ENCODE measurements around the gene MDP1.

DNA sequence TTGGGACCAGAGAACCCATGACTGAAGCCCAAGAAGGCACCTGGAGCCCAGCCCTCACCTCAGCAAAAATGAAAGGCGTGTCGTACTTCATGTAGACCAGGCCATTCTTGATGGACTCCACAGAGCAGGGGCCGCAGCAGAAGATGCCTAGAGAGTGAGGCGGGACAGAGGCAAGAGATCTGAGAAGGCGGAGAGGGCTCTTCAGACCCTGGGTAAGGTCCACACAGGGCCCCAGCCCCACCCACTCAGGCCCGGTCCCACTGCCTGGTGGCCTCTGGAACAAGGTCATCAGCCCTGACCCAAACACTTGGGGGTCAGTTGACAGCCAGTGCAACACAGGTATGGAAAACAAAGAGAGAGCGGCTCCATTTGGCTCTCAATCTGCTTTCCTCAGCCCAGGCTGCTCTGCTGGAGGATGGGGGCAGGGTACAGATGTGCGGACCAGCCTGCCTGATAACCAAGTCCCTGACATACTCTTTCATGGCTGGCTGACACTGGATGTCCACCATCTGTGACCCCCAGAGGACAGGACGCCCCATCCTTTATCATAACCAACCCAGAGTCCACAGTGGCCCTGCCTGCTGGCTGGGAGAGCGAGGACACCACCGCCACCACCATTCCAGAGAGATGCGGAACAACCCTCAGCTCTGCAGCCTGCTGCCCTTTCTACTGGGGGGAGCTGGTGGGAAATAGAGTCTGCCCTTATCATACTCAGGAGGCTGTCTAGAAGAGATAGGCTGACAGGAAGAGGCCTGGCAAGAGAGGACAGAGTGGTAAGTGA lies 40.3 kb upstream of the MDP1 start:
- TF ChIP-seq, protein P1, sequence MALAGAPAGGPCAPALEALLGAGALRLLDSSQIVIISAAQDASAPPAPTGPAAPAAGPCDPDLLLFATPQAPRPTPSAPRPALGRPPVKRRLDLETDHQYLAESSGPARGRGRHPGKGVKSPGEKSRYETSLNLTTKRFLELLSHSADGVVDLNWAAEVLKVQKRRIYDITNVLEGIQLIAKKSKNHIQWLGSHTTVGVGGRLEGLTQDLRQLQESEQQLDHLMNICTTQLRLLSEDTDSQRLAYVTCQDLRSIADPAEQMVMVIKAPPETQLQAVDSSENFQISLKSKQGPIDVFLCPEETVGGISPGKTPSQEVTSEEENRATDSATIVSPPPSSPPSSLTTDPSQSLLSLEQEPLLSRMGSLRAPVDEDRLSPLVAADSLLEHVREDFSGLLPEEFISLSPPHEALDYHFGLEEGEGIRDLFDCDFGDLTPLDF (CRISPR knock-in tag; IDR thresholded peaks at IDR 0.05), result no peak
- no peak for TF ChIP-seq CTCF (IDR thresholded peaks at IDR 0.05)
- TF ChIP-seq ATF3 (CRISPR knock-in tag; conservative IDR thresholded peaks at IDR 0.05), result no peak
- no peak for TF ChIP-seq USF1 (CRISPR knock-in tag; IDR thresholded peaks at IDR 0.05)
- TF ChIP-seq, protein P2, sequence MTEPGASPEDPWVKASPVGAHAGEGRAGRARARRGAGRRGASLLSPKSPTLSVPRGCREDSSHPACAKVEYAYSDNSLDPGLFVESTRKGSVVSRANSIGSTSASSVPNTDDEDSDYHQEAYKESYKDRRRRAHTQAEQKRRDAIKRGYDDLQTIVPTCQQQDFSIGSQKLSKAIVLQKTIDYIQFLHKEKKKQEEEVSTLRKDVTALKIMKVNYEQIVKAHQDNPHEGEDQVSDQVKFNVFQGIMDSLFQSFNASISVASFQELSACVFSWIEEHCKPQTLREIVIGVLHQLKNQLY (CRISPR knock-in tag; IDR thresholded peaks at IDR 0.05), result no peak
- no peak for TF ChIP-seq ZNF423 (CRISPR knock-in tag; IDR thresholded peaks at IDR 0.05)
- no peak for TF ChIP-seq MAX (CRISPR knock-in tag; IDR thresholded peaks at IDR 0.05)
- TF ChIP-seq PRDM15 (CRISPR knock-in tag; IDR thresholded peaks at IDR 0.05), result no peak
- TF ChIP-seq CBFB (CRISPR knock-in tag; IDR thresholded peaks at IDR 0.05; ENCODE audit: low read depth), result no peak
- TF ChIP-seq ESRRA (CRISPR knock-in tag; IDR thresholded peaks at IDR 0.05; ENCODE audit: borderline replicate concordance), result no peak

All from WTC11 (cell line).